Neural progenitor cell (in vitro differentiated cells): ENCODE results near the gene MEG3.

ENCODE experiments used
- CTCF ChIP-seq: fragments of 200-600 bp; sonication (generic); IDR thresholded peaks from 2 replicates; pipeline ENCODE4 v1.5.1; 2017; ENCODE audit warnings: antibody characterized with exemption, mild to moderate bottlenecking
- EZH2 ChIP-seq: fragments of 200-600 bp; sonication (generic); IDR thresholded peaks from 2 replicates; pipeline ENCODE4 v1.6.1; 2017; ENCODE audit warnings: antibody characterized with exemption, mild to moderate bottlenecking, moderate library complexity

GRCh38 chr14:100834794-100835547 is 9.1 kb downstream of the MEG3 start:
- TF ChIP-seq CTCF: no peak
- TF ChIP-seq EZH2: no peak
